GM19328 (cell line): ENCODE results near the gene TMEM145.
A peak's percentile ranks its signal among the peaks of the same experiment; 100 is the strongest.
"Not testable (repeated sequence)": the region's sequence is repeated elsewhere in the genome, so short reads cannot be mapped to it uniquely, and the experiment has no call there.

Source experiments
- ATAC-seq: cut with Tn5 transposase; IDR thresholded peaks from one replicate; pipeline ENCODE4 v1.9.1; 2021; ENCODE audit warnings: mild to moderate bottlenecking, moderate library complexity; ENCODE audit not compliant: unreplicated experiment

TMEM145 gene

DNA sequence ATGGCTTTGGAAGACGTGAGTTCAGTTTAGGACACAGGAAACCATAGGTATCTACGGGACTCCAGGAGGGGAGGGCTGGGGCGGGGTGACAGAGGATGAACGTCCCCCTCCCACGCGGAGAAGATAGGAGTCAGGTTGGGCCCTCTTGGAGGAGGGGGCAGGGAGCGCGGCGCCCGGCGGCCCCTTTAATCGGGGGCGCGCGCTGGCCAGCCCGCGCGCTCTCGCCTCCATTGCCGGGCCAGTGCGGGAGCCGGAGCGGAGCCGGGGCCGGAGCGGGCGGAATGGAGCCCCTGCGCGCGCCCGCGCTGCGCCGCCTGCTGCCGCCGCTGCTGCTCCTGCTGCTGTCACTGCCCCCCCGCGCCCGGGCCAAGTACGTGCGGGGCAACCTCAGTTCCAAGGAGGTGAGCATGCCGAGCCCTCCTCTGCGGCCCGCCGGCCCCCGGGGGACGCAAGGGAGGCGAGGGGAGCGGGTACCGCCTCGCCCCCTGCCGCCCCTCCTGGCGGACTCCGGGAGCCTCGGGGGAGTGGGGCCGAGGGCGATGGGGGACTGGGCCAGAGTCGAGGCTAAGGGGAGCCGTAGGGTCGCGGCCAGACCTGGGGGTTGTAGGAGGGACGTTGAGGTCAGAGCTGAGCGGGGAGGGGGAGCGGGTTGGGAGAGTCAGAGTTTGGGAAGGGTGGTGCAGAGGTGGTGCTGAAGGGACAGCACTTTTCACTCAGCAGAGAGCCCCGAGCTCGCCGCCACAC is at the start of gene TMEM145:
Gene TMEM145, plus strand, starts transcription at position 214 of the 744 bp plus-strand sequence. Its CDS starts 68 bp downstream, at position 282.
- no peak for ATAC-seq

DNA sequence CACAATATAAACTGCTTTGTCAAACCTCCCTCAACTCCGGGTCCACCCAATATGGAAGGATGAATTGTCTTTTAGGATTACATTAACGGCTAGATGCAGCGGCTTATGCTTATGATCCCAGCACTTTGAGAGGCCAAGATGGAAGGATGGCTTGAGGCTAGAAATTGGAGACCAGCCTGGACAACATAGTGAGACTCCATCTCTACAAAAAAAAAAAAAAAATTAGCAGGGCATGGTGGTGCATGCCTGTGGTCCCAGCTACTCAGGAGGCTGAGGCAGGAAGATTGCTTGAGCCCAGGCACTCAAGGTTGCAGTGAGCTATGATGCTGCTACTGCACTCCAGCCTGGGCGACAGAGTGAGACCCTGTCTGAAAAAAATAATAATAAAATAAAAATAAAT is 47.0 kb upstream of the TMEM145 start:
- not testable (repeated sequence) for ATAC-seq

DNA sequence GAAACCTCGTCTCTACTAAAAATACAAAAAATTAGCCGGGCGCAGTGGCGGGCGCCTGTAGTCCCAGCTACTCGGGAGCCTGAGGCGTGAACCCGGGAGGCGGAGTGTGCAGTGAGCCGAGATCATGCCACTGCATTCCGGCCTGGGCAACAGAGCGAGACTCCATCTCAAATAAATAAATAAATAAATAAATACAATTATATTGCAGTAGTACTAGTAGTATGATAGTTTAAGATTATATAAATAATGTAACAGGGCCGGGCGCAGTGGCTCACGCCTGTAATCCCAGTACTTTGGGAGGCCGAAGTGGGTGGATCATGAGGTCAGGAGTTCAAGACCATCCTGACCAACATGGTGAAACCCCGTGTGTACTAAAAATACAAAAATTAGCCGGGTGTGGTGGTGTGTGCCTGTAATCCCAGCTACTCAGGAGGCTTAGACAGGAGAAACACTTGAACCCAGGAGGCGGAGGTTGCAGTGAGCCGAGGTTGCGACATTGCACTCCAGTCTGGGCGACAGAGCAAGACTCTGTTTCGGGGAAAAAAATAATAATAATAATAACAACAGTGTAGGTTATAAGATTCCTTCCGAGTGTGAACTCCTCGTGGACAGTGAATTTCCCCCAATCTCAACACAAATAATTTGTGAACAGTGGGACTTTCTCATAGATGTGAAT is 46.0 kb upstream of the TMEM145 start:
- not testable (repeated sequence) for ATAC-seq

DNA sequence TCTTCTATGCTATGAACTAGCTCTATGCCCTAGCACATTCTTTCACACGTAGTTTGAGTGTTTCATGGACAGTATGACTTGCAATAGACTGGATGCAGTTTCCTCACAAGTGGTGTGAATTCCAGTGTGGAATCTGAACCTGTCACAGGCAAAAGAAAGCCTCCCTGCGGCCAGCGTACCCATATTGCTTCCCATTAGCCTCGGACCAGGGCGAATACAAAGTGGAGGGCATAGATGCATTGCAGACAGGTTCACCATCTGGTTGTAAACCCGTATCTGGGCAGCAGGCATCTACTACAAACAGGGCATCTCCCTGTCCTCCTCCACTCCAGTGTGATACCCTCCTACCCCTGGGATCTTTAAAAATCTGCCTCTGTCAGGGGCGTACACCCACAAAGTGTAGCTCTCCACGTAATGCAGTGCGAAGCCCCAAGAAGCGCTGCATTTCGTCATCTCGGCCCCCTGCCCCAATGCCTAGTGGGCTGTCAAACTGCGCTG is 45.4 kb upstream of the TMEM145 start:
- ATAC-seq = no peak

- peak; percentile 61 for ATAC-seq
Measured at GRCh38 chr19:42268142-42268703, 44.9 kb upstream of the TMEM145 start.

DNA sequence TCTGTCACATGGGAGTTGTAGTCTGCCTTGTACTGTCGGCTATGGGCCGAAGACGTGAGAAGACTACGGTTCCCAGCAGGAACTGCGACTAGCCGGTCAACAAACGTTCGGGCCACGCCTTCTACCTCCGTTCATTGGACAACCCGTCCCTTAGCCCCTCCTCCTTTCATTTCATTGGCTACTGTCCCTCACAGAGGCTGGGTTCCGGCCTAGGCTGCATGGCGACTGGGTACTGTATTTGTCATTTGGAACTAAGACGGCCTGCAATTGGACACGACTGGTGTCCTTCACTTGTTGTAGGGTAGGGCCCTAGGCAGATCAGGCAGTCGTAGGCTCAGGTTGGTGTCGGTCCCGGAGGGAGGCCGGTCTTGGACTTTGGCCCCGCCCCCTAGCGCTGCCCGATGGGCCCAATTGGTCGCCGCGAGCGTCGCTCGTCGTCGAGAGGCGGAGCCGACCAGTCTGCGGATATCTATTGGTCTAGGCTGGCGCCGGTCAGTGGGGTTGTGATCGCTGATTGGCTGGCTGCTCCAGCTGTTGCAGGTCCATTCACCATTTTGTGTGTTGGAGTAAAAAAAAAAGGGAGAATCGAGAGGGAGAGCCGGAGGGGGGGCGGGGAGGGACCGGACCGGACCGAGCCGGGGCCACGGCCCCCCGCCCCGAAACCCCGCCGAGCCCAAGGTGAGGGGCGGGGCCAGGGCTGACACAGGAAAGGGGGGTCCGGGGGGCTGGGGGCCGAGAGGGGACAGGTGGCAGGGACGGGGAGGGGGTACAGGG is 44.2 kb upstream of the TMEM145 start, which contains the start of gene CIC:
Gene CIC, plus strand, starts transcription at position 549 of the 774 bp plus-strand sequence. CDS start 2,532 bp downstream, outside the sequence.
- peak; percentile 83 for ATAC-seq

DNA sequence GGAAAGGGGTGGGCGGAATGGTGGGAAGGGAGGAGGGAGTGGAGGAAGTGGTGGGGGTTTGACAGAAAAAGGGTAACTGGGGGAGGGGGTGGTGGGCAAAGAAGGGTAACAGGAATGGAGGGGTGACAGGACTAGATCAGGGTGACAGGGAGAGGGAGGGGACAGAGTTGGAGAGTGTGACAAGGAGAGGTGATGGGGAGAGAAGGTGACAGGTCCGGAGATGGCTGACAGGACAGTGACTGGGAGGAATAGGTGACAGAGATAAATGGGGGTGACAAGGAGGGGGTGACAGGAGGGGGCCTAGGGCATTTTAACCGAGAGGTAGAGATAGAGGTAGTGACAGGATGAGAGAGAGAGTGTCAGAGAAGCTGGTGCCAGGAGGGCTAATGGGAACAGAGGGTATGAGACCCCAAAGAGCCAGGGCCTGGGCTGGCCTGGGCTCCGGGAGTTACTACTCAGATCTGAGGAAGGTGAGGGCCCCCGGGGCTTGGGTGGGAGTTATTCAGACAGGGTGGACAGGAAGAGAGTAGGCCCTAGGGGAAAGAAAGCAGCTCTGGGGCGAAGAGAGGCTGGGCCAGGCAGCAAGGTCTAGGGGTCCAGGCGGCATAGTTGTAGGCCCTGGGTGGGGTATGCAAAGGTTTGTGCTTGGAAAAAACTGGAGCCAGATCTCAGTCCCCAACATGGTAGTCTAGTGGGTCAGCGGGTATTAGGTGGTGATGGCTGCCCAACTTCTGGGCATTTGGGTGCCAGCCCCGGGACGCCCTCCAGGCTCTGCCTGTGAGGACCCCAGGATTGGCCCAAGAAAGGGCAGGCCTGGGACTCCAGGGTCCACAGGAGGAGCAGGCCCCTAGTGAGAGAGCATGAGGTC is 43.4 kb upstream of the TMEM145 start:
- ATAC-seq = no peak

GRCh38 chr19:42270346-42271044 is 42.6 kb upstream of the TMEM145 start:
- no peak for ATAC-seq

DNA sequence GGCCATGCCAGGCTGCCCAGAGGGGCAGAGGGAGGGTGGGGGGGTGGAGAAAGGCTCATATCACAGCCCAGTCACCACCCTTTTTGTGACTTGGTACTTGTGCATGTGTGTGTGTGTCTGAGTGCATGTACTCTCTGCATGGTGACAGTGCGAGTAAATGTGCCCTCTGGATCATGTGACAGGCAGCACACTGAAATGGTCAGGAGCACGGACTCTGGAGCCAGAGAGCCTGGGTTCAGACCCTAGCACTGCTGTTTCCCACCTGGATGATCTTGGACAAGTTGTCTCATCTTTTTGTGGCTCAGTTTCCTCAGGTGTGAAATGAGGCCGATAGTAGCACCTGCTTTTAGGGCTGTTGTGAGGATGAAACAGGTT is 42.1 kb upstream of the TMEM145 start:
- no peak for ATAC-seq

- no peak for ATAC-seq
Measured at GRCh38 chr19:42271861-42272534, 41.1 kb upstream of the TMEM145 start.

GRCh38 chr19:42272535-42272897 is 40.6 kb upstream of the TMEM145 start:
- no peak for ATAC-seq

GRCh38 chr19:42272989-42273406 is 40.1 kb upstream of the TMEM145 start:
- ATAC-seq = no peak

DNA sequence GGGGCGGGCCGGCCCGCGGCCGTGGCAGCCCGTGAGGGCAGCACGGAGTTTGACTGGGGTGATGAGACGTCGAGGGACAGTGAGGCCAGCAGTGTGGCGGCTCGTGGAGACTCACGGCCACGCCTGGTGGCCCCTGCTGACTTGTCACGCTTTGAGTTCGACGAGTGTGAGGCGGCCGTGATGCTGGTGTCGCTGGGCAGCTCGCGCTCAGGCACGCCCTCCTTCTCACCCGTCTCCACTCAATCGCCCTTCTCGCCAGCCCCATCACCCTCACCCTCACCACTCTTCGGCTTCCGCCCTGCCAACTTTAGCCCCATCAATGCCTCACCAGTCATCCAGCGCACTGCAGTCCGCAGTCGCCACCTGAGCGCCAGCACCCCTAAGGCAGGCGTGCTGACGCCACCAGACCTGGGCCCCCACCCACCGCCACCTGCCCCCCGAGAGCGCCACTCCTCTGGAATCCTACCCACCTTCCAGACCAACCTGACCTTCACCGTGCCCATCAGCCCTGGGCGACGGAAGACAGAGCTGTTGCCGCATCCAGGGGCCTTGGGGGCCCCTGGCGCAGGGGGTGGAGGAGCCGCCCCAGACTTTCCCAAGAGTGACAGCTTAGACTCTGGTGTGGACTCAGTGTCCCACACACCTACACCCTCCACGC is 39.6 kb upstream of the TMEM145 start:
- ATAC-seq = no peak

GRCh38 chr19:42274065-42274682 is 38.9 kb upstream of the TMEM145 start:
- no peak for ATAC-seq

DNA sequence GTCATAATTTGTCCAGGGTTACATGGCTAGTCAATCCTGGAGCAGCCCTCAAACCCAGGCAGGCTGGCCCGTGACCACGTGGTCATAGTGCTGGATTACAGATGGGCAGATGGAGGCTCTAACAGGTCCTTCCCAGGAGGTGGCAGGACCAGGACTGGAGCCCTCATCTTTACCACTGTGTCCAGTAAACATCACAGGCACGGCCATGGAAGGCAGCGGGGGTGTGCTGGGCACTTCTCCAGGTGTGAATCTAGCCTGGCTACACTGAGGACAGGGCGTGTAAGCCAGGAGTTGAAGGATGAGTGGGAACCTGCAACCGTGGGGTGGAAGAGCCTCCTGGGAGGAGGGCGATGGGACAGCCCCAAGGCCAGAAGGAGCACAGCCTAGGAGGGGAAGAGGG is 38.0 kb upstream of the TMEM145 start:
- no peak for ATAC-seq

GRCh38 chr19:42275517-42275916 is 37.6 kb upstream of the TMEM145 start:
- no peak for ATAC-seq

- ATAC-seq = no peak
Measured at GRCh38 chr19:42276284-42276683, 36.8 kb upstream of the TMEM145 start.

GRCh38 chr19:42276821-42277220 is 36.3 kb upstream of the TMEM145 start:
- ATAC-seq = no peak
